ENCODE results near the gene AP4E1.

GRCh38 chr15:50872832-50873426, 35.6 kb upstream of the AP4E1 start:
- TF ChIP-seq ZNF274 (IDR thresholded peaks at IDR 0.05; ENCODE audit: low read depth, low read length) (no peak), YY1 (IDR thresholded peaks at IDR 0.05; ENCODE audit: insufficient read depth, insufficient read length) (no peak)
